Natural killer cell (primary cell): ENCODE measurements around the gene TRPM1. TPM values are rescaled to one million over a fixed set of nuclear protein-coding genes. Genes with fewer than 3 reads are reported as not detected.

Experiments used
- ATAC-seq, 3 donors: fragments of 150-1000 bp in 2 of 3; fragments of 200-7000 bp in 1 of 3; cut with Tn5 transposase; 1 replicate in 1 of 3; 2 replicates in 2 of 3; pipeline ENCODE4 v1.10.0; 2021; ENCODE audit warnings: mild to moderate bottlenecking in 2 of 3, moderate library complexity in 2 of 3
- DNase-seq, 2 donors: peaks; one replicate each; pipeline versions ENCODE4 v3.0.0 to v3.0.0-alpha.2; 2013 to 2021; ENCODE audit warnings: mixed read lengths in 1 of 2
- H3K27ac ChIP-seq: one replicate; pipeline ENCODE4 v1.5.1; 2013; ENCODE audit warnings: mild to moderate bottlenecking, low read length
- H3K27me3 ChIP-seq: one replicate; pipeline ENCODE4 v1.6.1; 2013; ENCODE audit warnings: low read length; ENCODE audit not compliant: control insufficient read depth, insufficient read depth
- H3K36me3 ChIP-seq: one replicate; pipeline ENCODE4 v1.6.1; 2013; ENCODE audit warnings: low read length; ENCODE audit not compliant: control insufficient read depth, insufficient read depth
- H3K4me1 ChIP-seq: one replicate; pipeline ENCODE4 v1.6.1; 2013; ENCODE audit warnings: low read length; ENCODE audit not compliant: control insufficient read depth, insufficient read depth
- H3K4me3 ChIP-seq: one replicate; pipeline ENCODE4 v1.5.1; 2013; ENCODE audit warnings: low read length
- H3K9me3 ChIP-seq: one replicate; pipeline ENCODE4 v1.6.1; 2013; ENCODE audit warnings: low read length; ENCODE audit not compliant: control insufficient read depth, insufficient read depth
- H3K27ac Mint-ChIP-seq, 2 donors: one replicate each; pipeline ENCODE4 v1.8.0; 2022; ENCODE audit warnings: mild to moderate bottlenecking in 2 of 2, mixed read lengths in 2 of 2, moderate library complexity in 1 of 2
- H3K27me3 Mint-ChIP-seq, 2 donors: one replicate each; pipeline ENCODE4 v1.8.0; 2022; ENCODE audit warnings: low read depth in 2 of 2, mixed read lengths in 2 of 2
- H3K36me3 Mint-ChIP-seq: one replicate; pipeline ENCODE4 v1.8.0; 2022; ENCODE audit warnings: mixed read lengths
- H3K4me1 Mint-ChIP-seq, 2 donors: one replicate each; pipeline ENCODE4 v1.8.0; 2022; ENCODE audit warnings: mixed read lengths in 2 of 2
- H3K4me3 Mint-ChIP-seq: one replicate; pipeline ENCODE4 v1.8.0; 2022; ENCODE audit warnings: mild to moderate bottlenecking, moderate library complexity, mixed read lengths
- H3K9me3 Mint-ChIP-seq, 2 donors: one replicate each; pipeline ENCODE4 v1.8.0; 2022; ENCODE audit warnings: mixed read lengths in 2 of 2
- CTCF ChIP-seq: fragments of 200-600 bp; IDR thresholded peaks from one replicate; pipeline ENCODE4 v1.8.0; 2022; ENCODE audit warnings: antibody characterized with exemption
- WGBS: methylation state at CpG from one replicate; pipeline ENCODE4 v1.1.7; 2013; ENCODE audit warnings: missing lambda C conversion rate; ENCODE audit not compliant: insufficient coverage; 5-methylcytosine and 5-hydroxymethylcytosine counted together
- intact Hi-C: fragments of 100-400 bp; cut with micrococcal nuclease; formaldehyde crosslinking; loops from one replicate; pipeline ENCODE4 v1.14.2; 2022
- total RNA-seq, 4 donors: library from RNA; stranded (reverse); fragments of 120-200 nt in 1 of 4; gene quantifications; one replicate each; pipeline versions ENCODE4 v1.2.3 to v1.2.4, GENCODE V29; 2013 to 2022

TRPM1 gene
- total RNA-seq = not detected
- total RNA-seq (2013) = 0.14 TPM

GRCh38 chr15:31101262-31102038 is at the start of gene TRPM1:
TSS of gene TRPM1 (minus strand) at chr15:31101725. CDS start at chr15:31081355, 20,370 bp downstream.
- Histone ChIP-seq H3K9me3 (no peaks in the 10 kb centered on the region), H3K36me3 (no peaks in the 10 kb centered on the region), H3K27me3 (no peaks in the 10 kb centered on the region), H3K4me3 (no peak within 1 kb of the TSS), H3K27ac (no peak within 1 kb of the TSS), H3K4me1 (no peaks in the 10 kb centered on the region)
- peaks cover 0 to 5% of the 10 kb centered on the region in 2 donors for H3K27me3 Mint-ChIP-seq
- TF ChIP-seq CTCF = no peak
- intact Hi-C loops = no loop called here
- no peak for ATAC-seq
- no peak for DNase-seq
- WGBS = 95% methylated on average over 5 of the region's 5 CpGs
- no peak within 1 kb of the TSS for H3K4me3 Mint-ChIP-seq
- H3K36me3 Mint-ChIP-seq = no peaks in the 10 kb centered on the region
- H3K9me3 Mint-ChIP-seq = no peaks in the 10 kb centered on the region
- H3K27ac Mint-ChIP-seq = no peak within 1 kb of the TSS
- H3K4me1 Mint-ChIP-seq = peaks cover 6 to 7% of the 10 kb centered on the region in 2 donors

GRCh38 chr15:31150732-31151231 is 49.3 kb upstream of the TRPM1 start:
- H3K9me3 Mint-ChIP-seq = no peaks in the 10 kb centered on the region
- TF ChIP-seq CTCF = no peak
- Histone ChIP-seq H3K4me3 (no peak overlapping the region), H3K27me3 (no peaks in the 10 kb centered on the region), H3K27ac (no peak overlapping the region), H3K4me1 (no peaks in the 10 kb centered on the region), H3K9me3 (no peaks in the 10 kb centered on the region), H3K36me3 (no peaks in the 10 kb centered on the region)
- H3K4me3 Mint-ChIP-seq = no peak overlapping the region
- H3K27me3 Mint-ChIP-seq = peaks cover 0 to 6% of the 10 kb centered on the region in 2 donors
- WGBS = 84% methylated on average over 9 of the region's 9 CpGs
- no peaks in the 10 kb centered on the region for H3K4me1 Mint-ChIP-seq
- H3K27ac Mint-ChIP-seq = no peak overlapping the region
- intact Hi-C loops = no loop called here
- DNase-seq = no peak
- H3K36me3 Mint-ChIP-seq = no peaks in the 10 kb centered on the region
- no peak for ATAC-seq

DNA sequence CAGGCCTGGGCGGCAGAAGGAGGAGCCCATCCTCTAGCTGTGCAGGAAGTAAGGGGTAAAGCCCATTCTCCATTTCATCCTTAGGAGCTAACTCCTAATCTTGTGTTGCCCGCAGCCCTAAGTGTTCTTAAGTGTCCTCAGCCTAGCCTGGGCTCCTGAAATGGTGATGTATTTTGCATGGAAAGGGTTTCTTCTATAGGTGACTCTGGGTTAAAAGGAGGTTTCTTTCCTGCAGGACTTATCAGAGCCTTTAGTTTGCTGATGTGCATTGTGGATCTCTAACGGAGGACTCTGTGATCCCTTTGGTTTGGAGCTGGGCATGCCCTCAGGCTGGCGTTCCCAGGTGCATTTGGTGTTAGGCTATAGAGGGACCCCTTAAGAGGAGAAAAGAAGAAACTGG is 48.5 kb upstream of the TRPM1 start:
- no peaks in the 10 kb centered on the region for H3K27me3 ChIP-seq
- no peak overlapping the region for H3K4me3 ChIP-seq
- H3K27ac Mint-ChIP-seq = no peak overlapping the region
- no peak overlapping the region for H3K4me3 Mint-ChIP-seq
- H3K27me3 Mint-ChIP-seq = peaks cover 0 to 6% of the 10 kb centered on the region in 2 donors
- no peaks in the 10 kb centered on the region for H3K36me3 Mint-ChIP-seq
- WGBS = 93% methylated on average over 4 of the region's 4 CpGs
- H3K27ac ChIP-seq = no peak overlapping the region
- no peaks in the 10 kb centered on the region for H3K4me1 Mint-ChIP-seq
- intact Hi-C loops = no loop called here
- no peaks in the 10 kb centered on the region for H3K36me3 ChIP-seq
- no peaks in the 10 kb centered on the region for H3K9me3 ChIP-seq
- no peaks in the 10 kb centered on the region for H3K9me3 Mint-ChIP-seq
- ATAC-seq (no peak), DNase-seq (no peak)
- no peak for TF ChIP-seq CTCF
- no peaks in the 10 kb centered on the region for H3K4me1 ChIP-seq
